Stimulated activated CD8-positive, alpha-beta memory T cell treated with anti-CD3 and anti-CD28 coated beads, Interleukin-12 subunit alpha, Interleukin-12 subunit beta, amount 100 ng/mL, for 24 hours (primary cell): ENCODE data around the gene SMPX.

Experiments
- DNase-seq: peaks from one replicate; pipeline ENCODE4 v3.0.0-alpha.2; 2020; ENCODE audit errors: extremely low read depth

Gene SMPX

GRCh38 chrX:21657318-21658151 is 100.4 kb downstream of the SMPX start:
- no peak for DNase-seq

GRCh38 chrX:21656587-21657317 is 101.2 kb downstream of the SMPX start:
- DNase-seq = no peak
